ENCODE results near the gene TSPAN12. TPM values are rescaled to one million over a fixed set of nuclear protein-coding genes. Genes with fewer than 3 reads are reported as not detected.

Gene TSPAN12
- total RNA-seq, 1 donor from 2014 or later = 7.2 TPM

DNA sequence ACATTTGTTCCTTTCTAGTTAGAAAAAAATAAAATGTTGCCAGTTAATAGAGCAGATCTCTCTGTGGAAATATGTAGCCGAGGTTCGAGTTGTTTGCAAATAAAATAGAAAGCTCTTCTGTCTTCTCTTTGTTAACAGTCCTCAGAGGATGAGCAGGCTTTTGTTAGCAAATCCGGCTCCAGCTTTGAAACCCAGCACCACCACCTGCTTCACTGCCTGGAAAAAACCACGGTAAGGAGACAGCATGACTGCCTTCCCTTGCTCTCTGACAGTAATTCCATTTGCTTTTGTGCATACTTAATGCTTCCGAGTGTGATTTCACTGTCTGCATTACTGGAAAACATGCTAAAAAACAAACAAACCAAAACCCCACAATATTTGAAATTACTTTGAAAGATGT, 115.6 kb downstream of the TSPAN12 start:
- DNase-seq = no peak

DNA sequence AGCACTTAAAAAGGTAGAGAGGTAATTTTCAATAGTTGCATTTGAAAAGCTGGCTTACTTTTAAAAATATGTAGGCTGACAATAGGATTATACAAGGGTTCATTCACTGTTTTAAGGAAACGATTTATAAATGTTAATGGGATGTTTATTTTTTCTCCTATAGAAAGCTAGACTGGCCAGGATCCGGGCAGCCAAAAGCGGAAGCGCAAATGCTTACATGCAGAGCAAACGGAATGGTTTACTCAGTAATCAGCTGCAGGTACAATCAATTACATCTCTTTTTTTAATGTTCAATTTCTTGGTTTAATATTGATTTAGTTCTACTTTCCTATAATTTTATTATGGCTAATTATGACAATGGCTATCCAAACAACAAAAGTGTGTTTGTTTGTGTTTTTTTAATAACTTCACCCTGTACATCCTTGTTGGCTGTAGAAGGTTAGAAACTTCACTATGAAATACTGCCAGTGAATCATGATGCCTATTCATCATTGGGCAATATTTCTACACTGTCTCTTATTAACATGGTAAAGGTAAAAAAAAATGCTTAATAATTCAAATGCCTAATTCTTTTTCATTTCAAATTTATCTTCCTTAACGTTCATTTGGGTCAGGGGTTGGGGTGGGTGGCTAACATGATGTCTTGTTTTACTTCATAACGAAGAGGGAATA, 116.4 kb downstream of the TSPAN12 start:
- no peak for DNase-seq

DNA sequence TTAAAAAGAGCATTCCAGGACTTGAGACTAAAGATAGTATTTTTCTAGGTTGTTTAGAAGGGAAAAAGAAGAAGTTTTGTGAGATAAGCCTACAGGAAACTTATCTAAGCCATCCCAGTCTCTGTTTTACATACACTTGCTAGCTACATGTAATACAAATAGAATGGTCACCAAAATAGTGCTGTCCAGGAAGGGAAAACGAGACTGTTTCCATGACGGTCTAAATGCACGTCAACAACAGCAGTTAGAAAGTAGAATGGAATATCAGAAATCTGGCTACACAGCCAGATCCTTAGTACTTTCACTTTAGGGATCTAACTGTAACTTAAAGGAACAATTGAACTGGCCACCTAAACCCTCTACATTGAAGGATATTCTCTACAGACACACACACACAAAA, 117.6 kb downstream of the TSPAN12 start:
- DNase-seq = no peak

DNA sequence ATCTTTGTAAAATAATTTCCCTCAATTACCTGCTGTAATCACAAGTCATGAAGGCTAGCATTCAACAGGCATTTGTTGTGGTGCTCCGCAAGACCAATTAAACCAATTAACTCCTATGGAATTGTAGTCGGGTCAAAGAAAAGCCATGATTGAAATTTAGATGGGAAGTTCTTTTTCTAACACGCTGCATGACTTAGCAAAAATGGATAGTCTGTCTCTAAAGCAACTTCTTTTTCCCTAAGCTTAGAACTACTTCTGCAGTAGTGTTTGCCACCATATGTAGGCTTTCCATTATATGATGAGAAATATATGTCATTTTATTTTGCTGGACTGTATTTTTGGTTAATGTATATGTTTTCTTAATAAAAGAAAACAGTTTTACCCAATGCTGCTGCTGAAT, 119.1 kb downstream of the TSPAN12 start:
- no peak for DNase-seq

Other genes with a start within 250 kb of the TSPAN12 start
- 32.4 TPM for gene ING3, start 92.6 kb upstream of the TSPAN12 start, total RNA-seq
- 3.9 TPM for gene CPED1, start 130.6 kb upstream of the TSPAN12 start, total RNA-seq

Data from occipital lobe (tissue), 2 donors.